Limb (tissue), 2 donors: ENCODE data around the gene LIMK2.
A peak's percentile ranks its signal among the peaks of the same experiment; 100 is the strongest.
"Not testable (repeated sequence)": the region's sequence is repeated elsewhere in the genome, so short reads cannot be mapped to it uniquely, and the experiment has no call there.

Experiments
- DNase-seq, 2 donors: peaks; one replicate each; pipeline ENCODE4 v3.0.0-alpha.2; 2016; ENCODE audit errors: extremely low spot score in 2 of 2

The LIMK2 gene

GRCh38 chr22:31211862-31212730, at the start of gene LIMK2:
Gene LIMK2 (plus strand): TSS chr22:31212298. CDS start chr22:31212409, 111 bp downstream.
- peak; percentile 90 to 95 for DNase-seq

GRCh38 chr22:31170971-31171370, 41.1 kb upstream of the LIMK2 start:
- DNase-seq, result no peak

GRCh38 chr22:31171734-31172133, 40.4 kb upstream of the LIMK2 start:
- not testable (repeated sequence) for DNase-seq

DNA sequence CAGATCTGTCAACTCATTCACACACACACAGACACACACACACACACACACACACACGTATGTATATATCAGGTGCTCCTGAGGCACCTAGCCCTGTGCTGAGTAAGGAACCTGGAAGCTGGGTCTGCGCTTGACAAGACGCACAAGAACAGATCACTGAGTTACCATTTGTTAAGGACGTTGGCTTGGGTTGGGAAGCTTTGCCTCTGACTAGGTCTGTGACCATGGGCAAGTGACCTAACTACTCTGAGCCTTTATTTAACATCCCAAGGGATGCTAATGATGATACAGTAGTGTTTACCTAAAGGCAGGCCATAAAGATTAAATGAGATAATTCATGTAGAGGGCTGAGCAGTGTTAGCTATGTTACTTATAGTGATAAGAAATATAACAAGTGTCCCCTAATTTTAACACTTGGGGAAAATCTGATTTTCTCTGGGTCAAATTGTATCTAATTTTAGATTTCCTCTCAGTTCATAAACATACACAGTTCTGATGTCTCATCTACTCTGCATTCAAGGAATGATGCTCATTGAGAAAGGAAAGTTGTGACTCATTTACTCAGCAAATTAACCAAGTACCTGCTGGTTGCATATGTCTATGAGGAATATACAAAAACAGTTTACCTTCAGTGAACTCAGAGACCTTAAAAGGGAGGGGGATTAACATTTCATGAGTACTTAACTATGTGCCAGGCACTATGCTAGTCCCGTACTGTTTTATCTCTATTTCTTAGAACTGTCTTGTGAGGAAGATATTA, 38.5 kb upstream of the LIMK2 start:
- DNase-seq, result no peak

- DNase-seq, result no peak
Measured at GRCh38 chr22:31176923-31177322, 35.2 kb upstream of the LIMK2 start.

- no peak for DNase-seq
Measured at GRCh38 chr22:31177420-31178162, 34.5 kb upstream of the LIMK2 start.

DNA sequence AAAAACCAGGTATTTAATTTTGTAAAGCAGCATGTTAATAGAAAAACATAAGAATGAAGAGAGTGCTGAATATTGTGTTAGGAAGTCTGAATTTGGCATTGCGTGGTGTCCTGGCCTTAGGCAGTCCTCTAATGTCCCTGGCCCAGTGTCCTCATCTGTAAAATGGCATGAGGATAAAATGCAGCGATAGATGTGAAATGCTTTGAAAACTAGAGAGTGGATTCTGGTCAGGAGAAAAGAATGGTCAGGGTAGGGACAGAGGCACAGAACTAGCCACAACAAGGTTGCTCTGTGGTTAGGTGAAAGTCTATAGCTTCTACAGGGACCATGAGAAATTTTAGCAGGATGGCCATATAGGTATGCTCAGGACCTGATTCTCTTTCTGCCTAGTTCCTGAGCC, 33.2 kb upstream of the LIMK2 start:
- DNase-seq, result no peak

DNA sequence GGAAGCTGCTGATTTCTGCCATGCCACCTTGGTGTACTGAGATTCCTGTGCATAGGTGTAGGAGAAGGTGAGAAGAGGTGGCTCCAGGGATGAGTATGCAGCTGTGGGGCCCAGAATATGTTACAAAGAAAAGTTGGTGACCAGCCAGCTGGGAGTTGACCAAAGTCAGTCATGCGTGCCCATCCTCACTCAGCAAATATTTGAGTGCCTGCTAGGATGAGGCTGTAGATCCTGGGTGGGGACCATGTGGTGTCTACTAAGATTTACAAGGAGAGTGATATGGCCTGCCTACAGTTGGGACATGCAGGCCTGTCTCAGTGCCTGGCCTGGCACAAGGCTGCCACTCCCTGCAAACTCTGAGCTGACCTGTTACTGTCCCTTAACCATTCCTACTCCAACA, 32.8 kb upstream of the LIMK2 start:
- no peak for DNase-seq

DNA sequence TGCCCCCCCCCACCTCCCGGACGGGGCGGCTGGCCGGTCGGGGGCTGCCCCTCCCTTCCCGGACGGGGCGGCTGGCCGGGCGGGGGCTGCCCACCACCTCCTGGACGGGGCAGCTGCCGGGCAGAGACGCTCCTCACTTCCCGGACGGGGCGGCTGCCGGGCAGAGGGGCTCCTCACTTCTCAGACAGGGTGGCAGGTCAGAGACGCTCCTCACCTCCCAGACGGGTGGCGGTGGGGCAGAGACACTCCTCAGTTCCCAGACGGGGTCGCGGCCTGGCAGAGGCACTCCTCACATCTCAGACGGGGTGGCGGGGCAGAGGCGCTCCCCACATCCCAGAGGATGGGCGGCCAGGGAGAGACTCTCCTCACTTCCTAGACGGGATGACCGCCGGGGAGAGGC, 28.1 kb upstream of the LIMK2 start:
- DNase-seq, result no peak

GRCh38 chr22:31185056-31185455, 27.0 kb upstream of the LIMK2 start:
- no peak for DNase-seq

- no peak for DNase-seq
Measured at GRCh38 chr22:31187627-31188026, 24.5 kb upstream of the LIMK2 start.

DNA sequence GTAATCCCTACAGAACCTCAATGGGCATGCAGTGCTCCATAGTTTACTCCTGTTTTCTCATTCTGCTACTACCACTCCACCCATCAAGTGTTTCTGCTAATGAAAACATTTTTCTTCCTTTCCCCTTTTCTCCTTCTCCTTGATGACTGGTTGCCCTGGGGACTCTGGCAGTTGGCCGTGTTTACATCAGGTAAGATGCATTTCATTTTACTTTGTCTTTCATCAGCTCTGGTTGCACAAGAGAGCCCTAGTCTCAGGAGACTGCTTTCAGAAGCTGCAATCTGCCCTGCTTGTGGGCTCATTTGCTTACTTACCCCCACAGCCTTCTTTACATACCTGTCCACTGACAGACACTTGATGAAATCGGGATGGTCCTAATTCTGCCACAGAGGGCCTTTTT, 19.6 kb upstream of the LIMK2 start:
- DNase-seq, result no peak

- no peak for DNase-seq
Measured at GRCh38 chr22:31193092-31193491, 19.0 kb upstream of the LIMK2 start.

DNA sequence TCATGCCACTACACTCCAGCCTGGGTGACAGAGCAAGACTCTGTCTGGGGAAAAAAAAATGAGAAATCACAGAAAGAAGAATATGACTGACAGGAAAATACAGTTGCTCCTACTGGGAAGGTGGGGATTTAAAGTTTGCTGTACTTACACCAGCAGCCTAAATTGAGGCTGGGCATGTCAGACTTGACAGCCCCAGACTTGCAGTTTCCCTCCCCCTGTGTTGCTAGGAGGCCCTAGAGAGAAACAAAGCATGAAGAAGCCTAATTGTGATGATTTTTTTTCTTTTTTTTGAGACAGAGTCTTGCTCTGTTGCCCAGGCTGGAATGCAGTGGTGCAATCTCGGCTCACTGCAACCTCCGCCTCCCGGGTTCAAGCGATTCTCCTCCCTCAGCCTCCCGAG, 17.4 kb upstream of the LIMK2 start:
- DNase-seq, result not testable (repeated sequence)

GRCh38 chr22:31199187-31199586, 12.9 kb upstream of the LIMK2 start:
- DNase-seq, result no peak

- DNase-seq, result not testable (repeated sequence)
Measured at GRCh38 chr22:31204352-31204984, 7.6 kb upstream of the LIMK2 start.

DNA sequence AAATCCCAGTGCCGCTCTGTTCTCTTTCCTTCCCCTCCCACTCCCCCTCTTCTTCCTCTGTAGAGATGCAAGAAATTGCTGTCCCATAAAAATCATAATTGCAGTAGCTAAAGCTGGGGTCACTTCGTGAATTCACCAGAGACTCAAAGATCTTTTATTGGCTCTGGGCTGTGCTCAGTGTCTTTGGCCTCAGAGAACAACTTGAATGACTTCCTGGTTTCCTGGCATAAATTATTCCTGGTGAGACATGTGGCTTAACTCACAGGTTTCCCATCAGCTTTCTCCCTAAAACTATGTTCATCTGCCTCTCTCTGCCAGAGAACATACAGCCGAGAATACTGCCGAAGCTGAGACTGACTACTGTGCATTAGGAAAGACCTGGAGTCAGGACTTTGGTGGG, 7.0 kb upstream of the LIMK2 start:
- DNase-seq, result not testable (repeated sequence)

- DNase-seq, result not testable (repeated sequence)
Measured at GRCh38 chr22:31206460-31206859, 5.6 kb upstream of the LIMK2 start.

GRCh38 chr22:31206896-31207687, 5.0 kb upstream of the LIMK2 start:
- DNase-seq, result no peak

DNA sequence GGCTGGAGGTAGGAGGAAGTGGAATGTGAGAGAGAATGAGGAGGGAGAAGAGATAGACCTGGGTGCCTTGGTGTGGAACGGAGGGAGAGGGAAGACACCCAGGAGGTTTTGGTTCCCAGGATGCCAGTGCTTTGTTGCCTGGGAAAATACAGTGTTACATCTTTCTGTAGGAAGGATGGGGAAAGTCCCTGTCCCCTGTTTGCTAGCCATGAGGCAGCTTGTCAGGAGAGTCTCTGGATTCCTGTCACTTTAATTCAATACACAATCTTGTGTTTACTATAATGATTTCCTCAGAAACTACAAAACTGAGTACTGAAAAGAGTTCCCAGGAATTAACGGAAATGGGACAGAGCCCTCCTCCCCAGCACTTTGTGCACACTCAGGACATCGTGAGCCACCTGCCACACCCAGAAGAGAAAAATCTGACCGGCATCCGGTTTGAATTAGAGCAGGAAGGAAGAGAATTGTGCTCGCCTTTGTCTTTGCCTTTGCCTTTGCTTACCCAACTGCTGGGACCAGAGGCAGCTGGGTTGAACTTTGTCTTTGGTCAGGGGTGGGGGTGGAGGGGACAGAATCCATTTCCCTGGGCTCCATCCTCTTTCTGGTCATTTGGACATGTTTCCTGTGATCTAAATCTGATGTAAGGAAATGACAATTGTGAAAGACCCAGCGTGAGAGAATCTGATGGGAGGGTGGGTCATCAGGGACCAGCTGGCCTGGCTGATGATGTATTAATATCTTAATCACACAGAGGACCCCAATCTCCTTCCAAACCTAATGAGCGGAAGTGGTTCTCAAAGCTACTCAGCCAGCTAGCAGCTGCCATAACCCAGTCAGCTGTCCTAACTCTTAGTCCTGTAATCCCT, 1.3 kb upstream of the LIMK2 start:
- DNase-seq, result no peak
